NOMO-1 (cell line): Measurements from ENCODE around the gene TBC1D17.

Experiments used
- DNase-seq, 2 experiments: peaks; one replicate each; lab custom pipeline; 2025; ENCODE audit not compliant: unreplicated experiment in 2 of 2; lab: John Stamatoyannopoulos, UW

TBC1D17 gene

DNA sequence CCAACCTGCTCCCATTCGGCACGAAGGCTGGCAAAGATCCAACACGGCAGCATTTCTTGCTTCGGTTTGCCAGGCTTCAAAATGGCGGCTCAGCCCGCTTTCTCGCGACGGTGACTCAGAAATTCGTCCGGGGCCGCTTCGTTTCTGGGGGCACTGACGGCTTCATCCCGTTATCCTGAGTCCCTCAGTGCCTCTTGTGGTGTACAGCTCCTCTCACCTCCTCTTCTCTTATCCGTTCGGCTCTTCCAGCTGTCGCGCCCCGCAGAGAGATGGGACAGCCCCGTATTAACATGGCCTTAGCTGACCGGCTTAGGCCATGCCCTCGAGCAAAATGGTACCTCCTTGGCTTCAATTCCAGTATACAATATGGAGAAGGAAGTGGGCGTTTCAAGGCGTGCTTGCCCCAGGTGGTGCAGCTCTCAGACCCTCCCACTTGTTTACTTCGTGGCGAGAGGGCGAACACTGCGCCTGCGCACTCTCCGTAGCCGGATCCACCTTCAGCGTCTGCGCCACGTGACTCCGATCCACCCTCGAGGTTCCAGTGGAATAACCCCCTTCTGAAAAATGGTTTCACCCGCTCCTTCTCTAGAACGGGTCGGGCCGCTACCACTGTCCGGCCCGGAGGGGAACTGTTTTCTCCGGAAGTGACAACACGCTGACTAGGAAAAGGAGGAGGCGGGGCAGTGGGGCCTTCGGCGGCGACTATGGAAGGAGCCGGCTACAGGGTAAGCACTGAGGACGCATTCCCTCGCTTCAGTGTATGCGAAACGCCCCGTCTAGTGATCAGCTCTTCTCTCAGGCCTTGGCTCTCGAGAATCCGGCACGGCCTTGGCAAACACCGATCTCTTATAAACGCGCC lies at the start of gene TBC1D17, which contains the start of gene AKT1S1:
Gene TBC1D17 (plus strand): TSS at position 683 of the 859 bp plus-strand sequence. CDS start 22 bp downstream, at position 705.
Gene AKT1S1 (minus strand): TSS at position 336 of the 859 bp plus-strand sequence. CDS start 4,060 bp downstream, outside the sequence.
- DNase-seq = peak; percentile 99

DNA sequence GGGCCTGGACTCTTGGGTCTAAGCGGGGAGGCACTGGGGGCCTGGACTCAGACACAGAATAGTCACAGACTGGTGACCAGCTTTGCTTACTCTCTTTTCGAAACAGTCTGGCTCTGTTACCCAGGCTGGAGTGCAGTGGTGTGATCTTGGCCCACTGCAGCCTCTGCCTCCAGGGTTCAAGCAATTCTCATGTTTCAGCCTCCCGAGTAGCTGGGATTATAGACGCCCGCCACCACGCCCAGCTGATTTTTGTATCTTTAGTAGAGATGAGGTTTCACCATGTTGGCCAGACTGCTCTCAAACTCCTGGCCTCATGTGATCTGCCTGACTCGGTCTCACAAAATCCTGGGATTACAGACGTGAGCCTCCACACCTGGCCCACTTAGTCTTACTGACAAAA lies 48.3 kb upstream of the TBC1D17 start:
- DNase-seq = no peak

DNA sequence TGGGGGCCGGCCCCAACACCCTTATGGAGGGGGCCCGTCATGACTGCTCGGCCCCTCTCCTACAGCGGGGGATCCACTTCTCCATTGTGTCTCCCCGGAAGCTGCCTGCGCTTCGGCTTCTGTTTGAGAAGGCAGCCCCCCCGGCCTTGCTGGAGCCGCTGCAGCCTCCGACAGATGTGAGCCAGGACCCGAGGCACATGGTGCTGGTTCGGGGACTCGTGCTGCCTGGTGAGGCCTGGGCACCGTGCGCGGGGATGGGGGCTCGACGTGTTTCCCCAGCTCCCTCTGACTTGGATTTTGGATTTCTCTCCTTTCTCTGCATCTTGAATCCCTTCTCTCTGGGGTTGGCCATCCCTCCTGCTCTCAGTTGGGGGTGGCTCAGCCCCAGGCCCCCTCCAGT lies 47.8 kb upstream of the TBC1D17 start:
- DNase-seq = no peak

DNA sequence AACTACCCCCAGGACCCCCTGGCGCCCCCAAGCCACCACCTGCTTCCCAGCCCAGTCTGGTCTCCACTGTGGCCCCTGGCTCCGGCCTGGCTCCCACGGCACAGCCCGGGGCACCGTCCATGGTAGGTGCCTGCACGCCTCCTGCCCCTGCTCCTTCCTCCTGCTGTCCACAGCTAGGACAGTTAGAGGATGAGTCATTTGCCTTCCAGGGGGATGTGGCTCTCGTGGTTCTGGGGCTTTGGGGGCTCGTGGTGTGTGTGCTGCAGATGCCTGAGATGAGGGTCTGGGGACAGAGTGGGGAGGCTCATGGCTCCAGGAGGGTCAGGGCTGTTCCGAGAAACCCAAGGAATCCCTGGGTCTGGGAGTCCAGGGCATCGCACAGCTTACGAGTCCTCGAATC lies 46.7 kb upstream of the TBC1D17 start:
- DNase-seq = no peak

DNA sequence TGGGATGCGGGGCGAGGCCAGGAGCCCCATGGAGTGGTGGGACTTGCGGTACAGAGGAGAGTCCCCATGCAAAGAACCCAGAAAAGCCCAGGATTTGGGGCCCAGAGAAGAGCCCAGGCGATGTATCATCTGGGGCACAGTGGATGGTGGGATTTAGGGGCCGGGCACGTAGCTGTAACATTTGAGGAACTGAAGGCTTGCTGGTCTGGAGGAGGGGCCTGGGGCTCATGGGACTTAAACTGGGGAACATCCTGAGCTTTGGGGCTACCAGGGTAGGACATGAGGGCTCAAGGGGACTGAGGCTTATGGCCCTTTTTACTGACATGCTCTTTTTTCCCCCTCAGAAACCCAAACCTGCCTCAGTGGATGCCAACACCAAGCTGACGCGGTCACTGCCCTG lies 45.9 kb upstream of the TBC1D17 start:
- DNase-seq = no peak

DNA sequence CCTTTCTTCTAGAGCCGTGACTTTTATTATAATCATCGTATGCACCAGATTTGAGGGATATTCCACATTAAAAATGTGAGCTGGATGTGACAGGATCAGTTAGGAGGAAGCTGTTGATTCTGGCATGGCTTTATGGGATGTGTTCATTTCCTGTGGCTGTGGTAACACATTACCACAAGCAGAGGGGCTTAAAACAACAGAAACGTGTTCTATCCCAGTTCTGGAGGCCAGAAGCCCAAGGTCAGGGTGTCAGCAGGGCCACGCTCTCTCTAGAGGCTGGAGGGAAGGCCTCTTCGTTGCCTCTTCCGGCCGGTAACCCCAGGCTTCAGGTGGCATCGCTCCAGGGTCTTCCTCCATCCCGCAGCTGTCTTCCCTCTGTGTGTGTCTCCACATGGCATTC lies 44.9 kb upstream of the TBC1D17 start:
- peak; percentile 21 to 44 for DNase-seq

DNA sequence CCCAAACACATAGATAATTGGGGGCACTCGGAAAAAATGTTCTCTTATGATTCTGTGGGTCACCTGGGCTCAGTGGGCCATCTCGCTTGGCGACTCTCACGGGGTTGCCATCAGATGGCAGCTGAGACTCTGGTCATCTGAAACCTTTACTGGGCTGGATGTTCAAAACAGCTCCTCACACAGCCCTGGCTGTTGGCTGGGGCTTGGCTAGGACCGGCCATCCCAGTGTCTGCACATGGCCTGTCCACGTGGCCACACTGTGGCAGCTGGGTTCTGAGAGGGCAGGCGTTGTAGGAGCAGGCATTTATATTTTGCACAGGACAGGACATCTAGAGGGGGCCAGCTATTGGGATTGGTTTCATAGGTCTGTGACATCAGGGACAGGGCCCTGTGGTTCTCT lies 43.9 kb upstream of the TBC1D17 start:
- DNase-seq = no peak

DNA sequence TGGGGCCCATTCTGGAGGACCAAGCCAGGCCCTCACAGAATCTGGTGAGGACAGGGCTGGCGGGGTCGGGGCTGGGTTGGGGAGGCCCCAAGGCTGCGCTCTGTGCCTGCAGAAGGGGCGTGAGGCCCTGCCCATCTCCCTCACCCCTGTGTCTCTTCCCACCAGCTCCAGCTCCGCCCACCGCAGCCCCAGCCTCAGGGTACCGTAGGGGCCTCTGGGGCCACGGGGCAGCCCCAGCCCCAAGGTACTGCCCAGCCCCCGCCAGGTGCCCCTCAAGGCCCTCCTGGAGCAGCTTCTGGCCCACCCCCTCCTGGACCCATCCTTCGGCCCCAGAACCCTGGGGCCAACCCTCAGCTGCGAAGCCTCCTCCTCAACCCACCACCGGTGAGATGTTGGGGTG lies 41.9 kb upstream of the TBC1D17 start:
- DNase-seq = no peak

DNA sequence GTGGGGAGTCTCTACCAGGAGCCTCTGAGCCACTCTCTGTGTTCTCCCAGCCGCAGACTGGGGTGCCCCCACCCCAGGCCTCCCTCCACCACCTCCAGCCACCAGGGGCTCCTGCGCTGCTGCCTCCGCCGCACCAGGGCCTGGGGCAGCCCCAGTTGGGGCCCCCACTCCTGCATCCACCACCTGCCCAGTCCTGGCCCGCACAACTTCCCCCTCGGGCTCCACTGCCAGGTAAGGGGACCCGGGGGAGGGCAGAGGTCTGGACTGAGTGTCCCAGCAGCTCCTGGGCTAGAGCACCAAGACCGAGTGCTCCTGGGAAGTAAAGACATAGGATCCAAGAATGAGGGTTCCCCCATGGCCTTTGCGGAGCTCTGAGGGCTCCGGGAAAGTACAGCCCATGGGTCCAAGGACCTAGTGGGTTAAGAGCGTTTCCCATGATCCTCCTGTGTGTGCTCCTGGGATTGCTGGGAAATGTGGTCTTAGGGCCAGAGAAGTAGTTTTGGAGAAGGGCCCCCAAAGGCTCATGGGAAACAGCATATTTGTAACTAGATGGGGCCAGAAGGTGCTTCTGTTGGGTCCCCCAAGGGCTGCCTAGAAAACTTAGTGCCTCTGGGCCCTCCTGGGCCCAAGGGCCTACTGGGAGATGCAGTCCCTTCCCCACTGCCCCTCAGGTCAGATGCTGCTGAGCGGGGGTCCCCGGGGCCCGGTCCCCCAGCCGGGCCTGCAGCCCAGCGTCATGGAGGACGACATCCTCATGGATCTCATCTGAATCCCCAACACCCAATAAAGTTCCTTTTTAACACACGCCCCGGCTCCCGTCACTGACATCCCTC lies 41.1 kb upstream of the TBC1D17 start:
- no peak for DNase-seq

DNA sequence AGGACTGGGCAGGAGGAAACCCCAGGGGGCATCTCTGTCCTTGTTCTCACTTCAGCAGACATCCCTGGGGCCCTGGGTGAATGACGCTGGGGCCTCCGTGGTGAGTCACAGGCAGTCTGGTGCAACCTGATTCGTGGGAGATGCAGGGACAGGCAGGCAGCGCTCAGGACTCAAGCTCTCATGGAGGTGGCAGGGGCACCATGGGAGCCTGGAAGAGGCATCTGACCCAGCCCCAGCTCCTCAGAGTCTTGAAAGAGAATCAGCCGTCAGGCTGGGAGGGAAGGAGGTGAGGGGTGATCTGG lies 40.5 kb upstream of the TBC1D17 start:
- no peak for DNase-seq

DNA sequence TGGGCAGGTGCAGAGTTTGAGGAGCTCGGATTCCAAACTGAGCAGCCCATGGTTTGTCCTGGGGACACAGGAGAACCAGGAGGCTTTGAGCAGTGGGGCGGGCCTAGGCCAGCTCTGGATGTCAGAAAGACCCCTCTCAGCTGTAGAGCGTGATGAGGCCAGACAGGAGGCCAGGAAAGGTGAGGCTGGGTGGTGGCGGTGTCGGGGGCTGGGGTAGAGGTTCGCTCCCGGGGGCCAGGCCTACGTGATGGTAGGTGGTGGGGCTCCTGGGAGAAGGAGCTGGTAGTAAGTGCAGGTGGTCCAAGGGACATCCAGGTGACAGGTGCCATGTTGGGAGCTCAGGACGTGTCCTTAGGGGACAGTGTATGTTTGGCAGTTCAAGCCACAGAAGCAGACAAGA lies 40.1 kb upstream of the TBC1D17 start:
- DNase-seq = no peak

DNA sequence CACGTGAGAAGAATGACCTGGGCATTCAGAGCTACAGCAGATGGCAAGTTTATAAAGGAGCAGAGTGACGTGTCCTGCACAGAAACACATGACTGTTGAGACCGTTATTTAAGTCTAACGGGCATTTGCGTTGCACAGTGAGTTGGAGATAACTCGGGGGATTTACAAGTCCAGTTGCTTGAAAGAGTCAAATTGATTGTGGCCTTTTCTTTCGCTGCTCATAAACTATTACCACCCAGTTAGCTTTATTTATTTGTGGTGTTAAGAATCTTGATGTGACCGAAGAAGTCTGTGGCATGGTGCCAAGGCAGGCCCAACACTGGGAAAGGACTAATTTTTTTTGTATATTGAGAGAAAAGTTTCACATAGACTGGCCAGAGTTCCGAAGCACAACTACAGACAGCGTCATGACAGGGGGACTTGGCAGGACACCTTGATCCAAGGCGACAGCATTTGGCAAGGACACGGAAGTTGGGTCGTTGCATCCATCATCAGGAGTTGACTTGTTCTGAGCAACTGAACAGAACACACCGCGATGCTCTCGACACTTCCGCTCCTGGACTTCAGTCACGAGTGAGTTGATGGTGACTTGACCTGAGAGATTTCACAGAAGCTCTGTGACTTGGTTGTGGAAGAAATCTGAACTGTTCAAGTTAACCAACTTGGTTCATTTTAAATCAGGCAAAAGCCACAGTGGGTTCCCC lies 38.5 kb upstream of the TBC1D17 start:
- no peak for DNase-seq

DNA sequence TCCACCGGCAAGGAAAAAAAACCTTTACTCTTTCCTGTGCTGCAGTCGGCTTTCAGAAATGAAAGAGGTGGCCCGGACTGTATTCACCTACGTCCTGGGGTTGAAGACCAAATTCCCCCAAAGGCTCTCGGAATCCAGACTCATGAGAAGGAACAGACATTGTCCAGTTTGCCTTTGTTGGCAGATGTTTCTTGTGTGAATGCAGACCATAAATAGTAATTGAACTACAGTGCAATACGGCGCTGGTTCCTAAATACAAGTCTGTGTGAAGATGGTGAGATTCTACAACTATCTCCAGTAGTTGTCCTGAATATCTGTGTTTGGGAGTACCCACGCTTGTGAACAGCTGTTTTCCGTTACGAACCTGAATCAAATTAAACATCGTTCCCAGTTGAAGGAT lies 37.8 kb upstream of the TBC1D17 start:
- no peak for DNase-seq

DNA sequence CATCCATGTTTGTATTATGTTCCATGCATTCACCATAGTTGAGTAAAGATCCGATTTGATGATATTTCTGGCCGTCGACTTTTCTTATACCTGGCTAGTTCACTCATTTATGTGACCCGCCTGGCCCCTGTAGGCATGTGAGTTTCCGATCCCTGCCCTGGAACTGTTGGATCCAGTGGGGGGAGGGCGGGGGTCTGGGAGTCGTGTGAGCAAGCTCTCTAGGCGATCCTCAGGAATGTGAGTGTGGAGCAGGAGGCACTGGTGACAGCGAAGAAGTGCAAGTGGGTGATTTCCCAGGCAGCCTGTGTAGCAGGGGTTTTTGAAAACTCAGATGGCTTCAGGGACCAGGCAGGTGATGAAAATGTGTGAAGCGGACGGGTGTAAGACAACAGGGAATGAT lies 37.2 kb upstream of the TBC1D17 start:
- DNase-seq = no peak

DNA sequence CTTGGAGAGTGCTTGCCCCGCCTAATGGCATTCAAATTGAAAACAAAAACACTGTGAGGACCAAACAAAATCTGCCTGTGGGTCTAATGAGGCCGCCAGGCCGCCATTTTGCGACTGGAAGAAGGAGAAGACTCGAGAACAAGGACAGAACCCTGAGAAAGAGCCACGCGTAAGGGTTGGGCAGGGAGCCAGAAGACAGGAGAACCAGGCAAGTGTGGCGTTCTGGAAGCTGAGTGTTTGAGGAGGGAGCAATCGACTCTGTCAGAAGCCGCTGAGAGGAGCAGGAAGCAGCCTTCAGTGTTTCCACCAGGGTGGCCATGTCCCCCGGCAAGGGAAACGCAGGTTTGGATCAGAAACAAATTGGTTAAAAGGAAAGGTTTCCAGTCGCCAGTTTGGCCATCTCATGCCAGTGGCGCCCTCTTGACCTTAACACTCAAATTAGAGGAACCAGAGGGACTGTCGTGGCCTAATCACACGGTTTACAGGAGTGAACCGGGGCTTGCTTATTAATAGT lies 36.7 kb upstream of the TBC1D17 start:
- DNase-seq = no peak

DNA sequence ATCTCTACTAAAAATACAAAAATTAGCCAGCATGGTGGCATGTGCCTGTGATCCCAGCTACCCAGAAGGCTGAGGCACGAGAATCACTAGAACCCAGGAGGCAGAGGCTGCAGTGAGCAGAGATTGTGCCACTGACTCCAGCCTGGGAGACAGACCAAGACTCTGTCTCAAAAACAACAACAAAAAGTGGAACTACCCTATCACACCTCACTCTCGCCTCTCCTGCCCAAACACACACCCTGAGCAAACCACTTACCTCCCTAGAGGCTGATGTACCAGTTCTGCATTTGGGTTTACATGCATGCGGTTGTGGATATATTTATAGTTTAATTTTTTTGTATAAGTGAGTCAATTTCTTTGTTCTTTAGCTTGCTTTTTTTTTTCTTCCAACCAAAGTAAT lies 34.2 kb upstream of the TBC1D17 start:
- peak; percentile 28 to 46 for DNase-seq

DNA sequence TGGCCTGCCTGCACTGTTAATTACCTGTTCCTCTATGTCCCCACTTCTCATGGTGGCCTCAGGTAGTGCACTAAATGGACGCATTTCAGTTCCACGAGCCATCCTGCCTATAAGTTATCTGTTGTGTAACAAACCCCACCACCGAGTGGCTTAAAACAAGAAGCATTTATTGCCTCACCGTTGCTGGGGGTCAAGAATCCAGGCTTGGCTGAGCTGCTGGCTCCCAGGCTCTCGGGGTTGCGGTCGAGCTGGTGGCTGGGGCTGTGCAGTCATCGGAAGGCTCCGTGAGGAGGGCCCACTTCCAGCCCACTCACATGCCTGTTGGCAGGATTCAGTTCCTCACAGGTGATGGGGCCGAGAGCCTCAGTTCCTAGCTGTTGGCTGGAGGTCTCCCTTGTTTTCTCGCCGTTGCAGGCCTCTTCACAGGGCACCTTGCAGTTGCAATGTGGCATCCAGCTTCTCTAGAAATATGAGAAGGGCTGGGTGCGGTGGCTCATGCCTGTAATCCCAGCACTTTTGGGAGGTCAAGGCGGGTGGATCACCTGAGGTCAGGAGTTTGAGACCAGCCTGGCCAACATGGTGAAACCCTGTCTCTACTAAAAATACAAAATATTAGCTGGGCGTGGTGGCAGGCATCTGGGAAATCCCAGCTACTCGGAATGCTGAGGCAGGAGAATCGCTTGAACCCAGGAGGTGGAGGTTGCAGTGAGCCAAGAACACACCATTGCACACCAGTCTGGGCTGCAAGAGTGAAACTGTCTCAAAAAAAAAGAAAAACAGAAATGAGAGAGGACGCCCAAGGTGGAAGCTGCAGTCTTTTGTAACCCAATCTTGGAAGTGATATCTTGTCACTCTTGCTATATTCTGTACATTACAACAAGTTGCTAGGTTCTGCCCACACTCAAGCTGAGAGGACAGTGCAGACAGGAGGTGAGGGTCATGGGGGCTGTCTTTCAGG lies 33.1 kb upstream of the TBC1D17 start:
- peak; percentile 86 for DNase-seq

DNA sequence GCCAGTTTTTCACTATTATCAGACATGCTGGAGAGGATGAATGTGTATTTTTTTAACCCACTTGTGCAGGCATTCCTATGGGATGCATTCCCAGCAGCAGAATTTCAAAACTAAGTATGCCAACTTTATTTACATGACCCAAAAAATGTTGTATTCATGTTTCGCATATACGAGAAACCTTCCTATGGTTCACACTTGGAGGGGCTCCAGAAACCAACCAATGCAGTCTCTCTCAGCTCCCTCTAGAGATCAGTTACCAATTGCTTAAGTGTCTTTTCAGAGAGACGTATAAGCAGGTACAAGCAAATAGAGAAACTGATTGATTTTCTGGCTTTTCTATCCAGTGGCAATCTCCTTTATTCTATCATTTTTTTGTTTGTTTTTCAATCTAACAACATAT lies 32.1 kb upstream of the TBC1D17 start:
- DNase-seq = no peak

DNA sequence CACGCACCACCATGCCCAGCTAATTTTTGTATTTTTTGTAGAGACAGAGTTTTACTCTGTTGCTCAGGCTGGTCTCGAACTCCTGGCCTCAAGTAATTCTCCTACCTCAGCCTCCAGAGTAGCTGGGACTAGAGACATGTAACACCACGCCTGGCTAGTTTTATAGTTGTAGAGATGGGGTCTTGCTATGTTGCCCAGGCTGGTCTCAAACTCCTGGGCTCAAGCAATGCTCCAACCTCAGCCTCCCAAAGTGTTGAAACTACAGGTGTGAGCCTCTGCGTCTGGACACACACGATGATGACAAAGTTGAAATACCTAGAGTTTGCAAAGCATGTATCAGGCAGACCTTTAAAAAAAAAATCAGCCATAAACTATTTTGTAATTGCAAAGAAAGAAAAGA lies 31.1 kb upstream of the TBC1D17 start:
- no peak for DNase-seq
